ENCODE results near the gene SYTL2. TPM values are rescaled to one million over a fixed set of nuclear protein-coding genes. Genes with fewer than 3 reads are reported as not detected.
"Not testable (repeated sequence)": the region's sequence is repeated elsewhere in the genome, so short reads cannot be mapped to it uniquely, and the experiment has no call there.

SYTL2 gene
- total RNA-seq, 1 experiment from 2014 or later, result 0.77 TPM

DNA sequence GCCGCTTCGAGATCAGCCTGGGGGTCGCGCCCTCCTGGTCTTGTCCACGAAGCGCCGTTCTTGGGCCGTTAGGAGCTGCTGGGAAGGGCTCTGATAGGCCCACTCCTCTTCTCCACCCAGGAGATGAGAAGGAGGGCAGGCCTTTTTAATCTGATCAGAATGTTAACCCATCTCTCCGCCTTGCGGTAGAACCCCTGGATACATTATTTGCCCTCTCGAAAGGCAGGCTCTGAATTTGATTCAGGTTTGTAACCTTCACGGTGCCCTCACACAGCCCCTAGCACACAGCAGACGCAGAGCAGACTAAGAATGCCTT is 44.4 kb upstream of the SYTL2 start, which contains the start of gene CCDC83:
TSS of gene CCDC83 (plus strand) at position 43 of the 316 bp plus-strand sequence. CDS start 9,741 bp downstream, outside the sequence.
- Histone ChIP-seq H3K36me3 (ENCODE audit: insufficient read depth, low read length, poor library complexity, severe bottlenecking) (no peaks in the 10 kb centered on the region), H3K27me3 (replicated peaks; ENCODE audit: insufficient read depth, low read depth, low read length, poor library complexity) (no peaks in the 10 kb centered on the region), H3K4me1 (ENCODE audit: insufficient read depth, low read length, poor library complexity, severe bottlenecking) (peaks cover 13% of the 10 kb centered on the region), H3K4me3 (ENCODE audit: low read depth, low read length, poor library complexity, severe bottlenecking) (peak within 1 kb of the TSS; percentile 41), H3K9me3 (ENCODE audit: low read depth, low read length, poor library complexity, severe bottlenecking) (no peaks in the 10 kb centered on the region), H3K27ac (ENCODE audit: low read depth, low read length, poor library complexity, severe bottlenecking) (peak within 1 kb of the TSS; percentile 70)
- ChIA-PET POLR2A (ENCODE audit: low non-redundant PET) (no interaction called here), CTCF (interaction anchor here (0.6 to 1.3 kb wide), 5 partner anchors 101 to 447 kb away, joined by 3 to 7 read pairs (median 6); partner anchors contain the start of gene TMEM126B)
- DNase-seq (ENCODE audit: low spot score), result no peak
- TF ChIP-seq, protein P1, sequence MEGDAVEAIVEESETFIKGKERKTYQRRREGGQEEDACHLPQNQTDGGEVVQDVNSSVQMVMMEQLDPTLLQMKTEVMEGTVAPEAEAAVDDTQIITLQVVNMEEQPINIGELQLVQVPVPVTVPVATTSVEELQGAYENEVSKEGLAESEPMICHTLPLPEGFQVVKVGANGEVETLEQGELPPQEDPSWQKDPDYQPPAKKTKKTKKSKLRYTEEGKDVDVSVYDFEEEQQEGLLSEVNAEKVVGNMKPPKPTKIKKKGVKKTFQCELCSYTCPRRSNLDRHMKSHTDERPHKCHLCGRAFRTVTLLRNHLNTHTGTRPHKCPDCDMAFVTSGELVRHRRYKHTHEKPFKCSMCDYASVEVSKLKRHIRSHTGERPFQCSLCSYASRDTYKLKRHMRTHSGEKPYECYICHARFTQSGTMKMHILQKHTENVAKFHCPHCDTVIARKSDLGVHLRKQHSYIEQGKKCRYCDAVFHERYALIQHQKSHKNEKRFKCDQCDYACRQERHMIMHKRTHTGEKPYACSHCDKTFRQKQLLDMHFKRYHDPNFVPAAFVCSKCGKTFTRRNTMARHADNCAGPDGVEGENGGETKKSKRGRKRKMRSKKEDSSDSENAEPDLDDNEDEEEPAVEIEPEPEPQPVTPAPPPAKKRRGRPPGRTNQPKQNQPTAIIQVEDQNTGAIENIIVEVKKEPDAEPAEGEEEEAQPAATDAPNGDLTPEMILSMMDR (conservative IDR thresholded peaks at IDR 0.05; ENCODE audit: low read depth, low read length), result no peak
- TF ChIP-seq EZH2 (IDR thresholded peaks at IDR 0.05; ENCODE audit: borderline replicate concordance, low read depth, low read length, poor library complexity, severe bottlenecking), result no peak
- intact Hi-C loops (cut with micrococcal nuclease; ENCODE audit: unreplicated experiment), result loop anchor here (2.0 to 10.0 kb wide), 6 partner anchors 260 to 964 kb away; no protein-coding TSS in a partner anchor
- BruUV-seq (replicated peaks), result no TSS peak

DNA sequence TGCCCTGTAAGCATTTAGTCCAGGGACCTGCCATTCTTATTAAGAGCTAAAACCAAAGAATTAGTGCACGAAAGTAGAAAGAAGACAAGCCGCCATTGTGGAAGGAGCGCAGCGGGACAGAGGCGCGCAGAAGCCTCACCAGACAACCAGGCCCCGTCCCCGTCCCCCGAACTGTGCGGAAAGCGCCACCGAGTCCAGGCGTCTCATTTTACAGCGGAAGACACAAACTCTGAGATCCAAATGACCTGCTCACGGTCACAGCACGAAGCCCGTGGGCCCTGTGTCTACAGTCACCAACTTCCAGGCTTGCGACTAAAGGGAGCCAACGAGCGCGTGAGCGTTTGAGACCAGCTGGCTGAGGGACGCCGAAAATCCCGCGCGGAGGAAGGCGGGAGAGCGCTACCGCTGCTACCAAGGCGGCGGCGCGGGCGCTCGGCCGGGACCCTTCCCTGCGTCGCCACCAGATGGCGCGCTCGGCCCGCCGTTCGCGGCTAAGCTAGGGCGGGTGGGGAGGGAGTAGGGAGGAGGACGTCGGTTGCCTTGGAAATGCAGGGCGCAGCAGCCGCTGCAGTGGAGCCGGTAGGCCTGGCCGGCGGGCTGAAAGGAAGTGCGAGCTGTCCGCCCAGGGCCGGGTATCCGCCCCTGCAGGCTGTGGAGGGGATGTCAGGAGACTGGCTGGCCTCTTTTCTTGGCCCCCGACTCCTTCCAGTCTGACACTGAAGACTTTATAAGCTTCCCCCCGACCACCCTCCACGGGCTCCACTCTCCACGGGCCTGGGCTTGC is 43.8 kb upstream of the SYTL2 start:
- Histone ChIP-seq H3K9me3 (ENCODE audit: low read depth, low read length, poor library complexity, severe bottlenecking) (no peaks in the 10 kb centered on the region), H3K4me1 (ENCODE audit: insufficient read depth, low read length, poor library complexity, severe bottlenecking) (peaks cover 13% of the 10 kb centered on the region), H3K27ac (ENCODE audit: low read depth, low read length, poor library complexity, severe bottlenecking) (peak overlapping the region; percentile 70), H3K27me3 (replicated peaks; ENCODE audit: insufficient read depth, low read depth, low read length, poor library complexity) (no peaks in the 10 kb centered on the region), H3K4me3 (ENCODE audit: low read depth, low read length, poor library complexity, severe bottlenecking) (peak overlapping the region; percentile 41), H3K36me3 (ENCODE audit: insufficient read depth, low read length, poor library complexity, severe bottlenecking) (no peaks in the 10 kb centered on the region)
- ChIA-PET CTCF (interaction anchor here (0.5 to 1.3 kb wide), 13 partner anchors 101 to 962 kb away, joined by 3 to 7 read pairs (median 4); partner anchors contain the start of gene TMEM126B), POLR2A (ENCODE audit: low non-redundant PET) (no interaction called here)
- TF ChIP-seq EZH2 (IDR thresholded peaks at IDR 0.05; ENCODE audit: borderline replicate concordance, low read depth, low read length, poor library complexity, severe bottlenecking), result no peak
- TF ChIP-seq, protein P1 (conservative IDR thresholded peaks at IDR 0.05; ENCODE audit: low read depth, low read length), result peak; percentile 94
- BruUV-seq (replicated peaks), result no TSS peak
- peak; percentile 95 for DNase-seq (ENCODE audit: low spot score)
- intact Hi-C loops (cut with micrococcal nuclease; ENCODE audit: unreplicated experiment), result loop anchor here (2.0 to 10.0 kb wide), 6 partner anchors 260 to 964 kb away; no protein-coding TSS in a partner anchor

DNA sequence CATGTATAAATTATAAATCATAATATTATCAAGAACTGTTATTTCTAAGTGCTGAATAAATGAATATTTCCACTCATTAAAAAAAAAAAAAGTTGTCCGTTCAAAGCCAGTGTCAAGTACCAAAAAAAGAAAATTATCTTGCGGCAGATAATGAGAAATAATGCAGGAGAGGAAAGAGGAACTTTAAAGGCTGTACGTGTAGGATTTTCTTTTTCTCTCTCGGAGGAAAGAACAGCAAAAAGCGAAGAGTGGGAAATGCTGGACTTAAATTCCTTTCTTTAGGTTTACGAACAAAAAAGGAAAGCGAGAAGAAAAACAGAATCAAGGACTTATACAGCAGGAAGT is 43.2 kb upstream of the SYTL2 start:
- no peak for DNase-seq (ENCODE audit: low spot score)

DNA sequence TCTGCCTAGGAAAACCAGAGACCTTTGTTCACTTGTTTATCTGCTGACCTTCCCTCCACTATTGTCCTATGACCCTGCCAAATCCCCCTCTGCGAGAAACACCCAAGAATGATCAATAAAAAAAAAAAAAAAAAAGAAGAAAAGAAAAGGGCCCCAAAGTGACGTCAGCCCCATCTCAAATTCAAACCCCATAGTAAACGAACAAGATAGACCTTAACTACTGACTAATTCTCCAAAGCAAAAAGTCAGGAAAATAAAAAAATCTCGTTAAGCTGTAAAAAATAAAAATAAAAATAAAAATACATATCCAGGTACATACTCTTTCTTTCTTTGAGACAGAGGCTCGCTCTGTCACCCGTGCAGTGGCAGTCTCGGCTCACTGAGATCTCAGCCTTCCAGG is 42.6 kb upstream of the SYTL2 start:
- CTCF ChIA-PET, result not testable (repeated sequence)
- intact Hi-C loops (cut with micrococcal nuclease; ENCODE audit: unreplicated experiment), result loop anchor here (10.0 kb wide), 1 partner anchor 751 kb away; no protein-coding TSS in a partner anchor

More for the DNA sequence above, 43.2 kb upstream of the SYTL2 start:
- no peaks in the 10 kb centered on the region for H3K27me3 ChIP-seq (replicated peaks; ENCODE audit: insufficient read depth, low read depth, low read length, poor library complexity)
- TF ChIP-seq, protein P1 (conservative IDR thresholded peaks at IDR 0.05; ENCODE audit: low read depth, low read length), result no peak
- no peak for TF ChIP-seq EZH2 (IDR thresholded peaks at IDR 0.05; ENCODE audit: borderline replicate concordance, low read depth, low read length, poor library complexity, severe bottlenecking)
- intact Hi-C loops (cut with micrococcal nuclease; ENCODE audit: unreplicated experiment), result loop anchor here (2.0 to 10.0 kb wide), 5 partner anchors 259 to 965 kb away; no protein-coding TSS in a partner anchor
- ChIA-PET CTCF (interaction anchor here (0.5 to 1.2 kb wide), 8 partner anchors 226 to 962 kb away, joined by 3 to 7 read pairs (median 5); partner anchors contain the start of gene TMEM126B), POLR2A (ENCODE audit: low non-redundant PET) (no interaction called here)
- TSS peak; percentile 86 for BruUV-seq (replicated peaks)
- H3K9me3 ChIP-seq (ENCODE audit: low read depth, low read length, poor library complexity, severe bottlenecking), result no peaks in the 10 kb centered on the region
- peaks cover 13% of the 10 kb centered on the region for H3K4me1 ChIP-seq (ENCODE audit: insufficient read depth, low read length, poor library complexity, severe bottlenecking)
- peak overlapping the region; percentile 41 for H3K4me3 ChIP-seq (ENCODE audit: low read depth, low read length, poor library complexity, severe bottlenecking)
- no peaks in the 10 kb centered on the region for H3K36me3 ChIP-seq (ENCODE audit: insufficient read depth, low read length, poor library complexity, severe bottlenecking)
- H3K27ac ChIP-seq (ENCODE audit: low read depth, low read length, poor library complexity, severe bottlenecking), result peak overlapping the region; percentile 70

DNA sequence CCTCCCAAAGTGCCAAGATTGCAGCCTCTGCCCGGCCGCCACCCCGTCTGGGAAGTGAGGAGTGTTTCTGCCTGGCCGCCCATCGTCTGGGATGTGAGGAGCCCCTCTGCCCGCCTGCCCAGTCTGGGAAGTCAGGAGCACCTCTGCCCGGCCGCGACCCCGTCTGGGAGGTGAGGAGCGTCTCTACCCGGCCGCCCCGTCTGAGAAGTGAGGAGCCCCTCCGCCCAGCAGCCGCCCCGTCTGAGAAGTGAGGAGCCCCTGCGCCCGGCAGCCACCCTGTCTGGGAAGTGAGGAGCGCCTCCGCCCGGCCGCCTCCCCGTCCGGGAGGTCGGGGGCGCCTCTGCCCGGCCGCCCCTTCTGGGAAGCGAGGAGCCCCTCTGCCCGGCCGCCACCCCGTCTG is 41.8 kb upstream of the SYTL2 start:
- DNase-seq (ENCODE audit: low spot score); H3K4me3 ChIP-seq (ENCODE audit: low read depth, low read length, poor library complexity, severe bottlenecking); H3K27me3 ChIP-seq (replicated peaks; ENCODE audit: insufficient read depth, low read depth, low read length, poor library complexity); CTCF ChIA-PET; H3K36me3 ChIP-seq (ENCODE audit: insufficient read depth, low read length, poor library complexity, severe bottlenecking); H3K9me3 ChIP-seq (ENCODE audit: low read depth, low read length, poor library complexity, severe bottlenecking); BruUV-seq (replicated peaks); H3K27ac ChIP-seq (ENCODE audit: low read depth, low read length, poor library complexity, severe bottlenecking); POLR2A ChIA-PET (ENCODE audit: low non-redundant PET): not testable (repeated sequence)
- intact Hi-C loops (cut with micrococcal nuclease; ENCODE audit: unreplicated experiment), result loop anchor here (10.0 kb wide), 1 partner anchor 752 kb away; no protein-coding TSS in a partner anchor
- peaks cover 13% of the 10 kb centered on the region for H3K4me1 ChIP-seq (ENCODE audit: insufficient read depth, low read length, poor library complexity, severe bottlenecking)

More for the DNA sequence above, 42.6 kb upstream of the SYTL2 start:
- BruUV-seq (replicated peaks); H3K4me3 ChIP-seq (ENCODE audit: low read depth, low read length, poor library complexity, severe bottlenecking); H3K27ac ChIP-seq (ENCODE audit: low read depth, low read length, poor library complexity, severe bottlenecking); H3K9me3 ChIP-seq (ENCODE audit: low read depth, low read length, poor library complexity, severe bottlenecking); DNase-seq (ENCODE audit: low spot score); H3K27me3 ChIP-seq (replicated peaks; ENCODE audit: insufficient read depth, low read depth, low read length, poor library complexity); POLR2A ChIA-PET (ENCODE audit: low non-redundant PET); H3K36me3 ChIP-seq (ENCODE audit: insufficient read depth, low read length, poor library complexity, severe bottlenecking): not testable (repeated sequence)
- H3K4me1 ChIP-seq (ENCODE audit: insufficient read depth, low read length, poor library complexity, severe bottlenecking), result peaks cover 13% of the 10 kb centered on the region
